ENCODE data around the gene PRKCB.

DNA sequence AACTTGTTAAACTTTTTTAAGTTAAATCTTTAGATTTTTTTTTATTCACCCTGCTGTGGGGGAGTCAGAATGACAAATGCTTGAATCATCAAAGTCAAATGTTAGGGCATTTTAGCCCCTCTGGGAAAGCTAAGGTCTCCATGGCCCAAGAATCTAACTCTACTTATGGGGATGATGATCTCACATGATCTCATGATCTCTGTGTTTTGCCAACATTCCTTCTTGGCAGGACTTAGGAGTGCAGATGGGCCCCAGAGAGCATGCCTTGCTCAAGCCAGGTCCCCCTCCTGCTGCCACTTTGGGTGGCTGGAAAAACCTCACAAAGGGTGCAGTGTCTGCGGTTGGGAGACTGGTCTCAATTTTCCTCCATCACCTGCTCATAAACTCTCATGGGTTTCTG is 108.6 kb downstream of the PRKCB start:
- TF ChIP-seq, protein P1, sequence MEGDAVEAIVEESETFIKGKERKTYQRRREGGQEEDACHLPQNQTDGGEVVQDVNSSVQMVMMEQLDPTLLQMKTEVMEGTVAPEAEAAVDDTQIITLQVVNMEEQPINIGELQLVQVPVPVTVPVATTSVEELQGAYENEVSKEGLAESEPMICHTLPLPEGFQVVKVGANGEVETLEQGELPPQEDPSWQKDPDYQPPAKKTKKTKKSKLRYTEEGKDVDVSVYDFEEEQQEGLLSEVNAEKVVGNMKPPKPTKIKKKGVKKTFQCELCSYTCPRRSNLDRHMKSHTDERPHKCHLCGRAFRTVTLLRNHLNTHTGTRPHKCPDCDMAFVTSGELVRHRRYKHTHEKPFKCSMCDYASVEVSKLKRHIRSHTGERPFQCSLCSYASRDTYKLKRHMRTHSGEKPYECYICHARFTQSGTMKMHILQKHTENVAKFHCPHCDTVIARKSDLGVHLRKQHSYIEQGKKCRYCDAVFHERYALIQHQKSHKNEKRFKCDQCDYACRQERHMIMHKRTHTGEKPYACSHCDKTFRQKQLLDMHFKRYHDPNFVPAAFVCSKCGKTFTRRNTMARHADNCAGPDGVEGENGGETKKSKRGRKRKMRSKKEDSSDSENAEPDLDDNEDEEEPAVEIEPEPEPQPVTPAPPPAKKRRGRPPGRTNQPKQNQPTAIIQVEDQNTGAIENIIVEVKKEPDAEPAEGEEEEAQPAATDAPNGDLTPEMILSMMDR (IDR thresholded peaks at IDR 0.05; ENCODE audit: poor library complexity): no peak
- TF ChIP-seq EZH2 (IDR thresholded peaks at IDR 0.05; ENCODE audit: borderline replicate concordance) (no peak), EZH2phosphoT487 (IDR thresholded peaks at IDR 0.05; ENCODE audit: low read depth, severe bottlenecking, unreplicated experiment) (no peak)
